HCT116 (cell line): Measurements from ENCODE around the gene ROGDI. TPM values are rescaled to one million over a fixed set of nuclear protein-coding genes. Genes with fewer than 3 reads are reported as not detected.

Experiments
- ATAC-seq: fragments of 200-7000 bp; cut with Tn5 transposase; 2 replicates; pipeline ENCODE4 v1.9.1; 2020; ENCODE audit warnings: mild to moderate bottlenecking, moderate library complexity
- BruUV-seq: library from RNA; stranded (reverse); fragments of 400-500 nt; replicated peaks from 2 replicates; lab custom pipeline; 2021; lab: Mats Ljungman, UMichigan
- CTCF ChIA-PET: fragments of 300-600 bp; sonication (Branson Sonifier 250); formaldehyde crosslinking; loops from one replicate; lab custom pipeline; 2021; ENCODE audit warnings: antibody characterized with exemption; lab: Charles Lee
- POLR2A ChIA-PET: fragments of 300-600, 350-600 bp; sonication (Branson Sonifier 250); formaldehyde crosslinking; loops from one replicate; lab custom pipeline; 2021; ENCODE audit warnings: antibody characterized with exemption; lab: Charles Lee
- RAD21 ChIA-PET, 2 experiments: fragments of 300-600 bp; sonication (Branson Sonifier 250); formaldehyde crosslinking; loops; one replicate each; lab custom pipeline; 2023; ENCODE audit warnings: low total read pairs in 2 of 2; ENCODE audit not compliant: uncharacterized antibody in 2 of 2, unreplicated experiment in 2 of 2, low non-redundant PET in 1 of 2; lab: Charles Lee
- DNase-seq: peaks from one replicate; pipeline ENCODE4 v3.0.0-alpha.2; 2010; ENCODE audit warnings: low read depth, low spot score
- H2AFZ ChIP-seq: fragments of 200-600 bp; shearing (Covaris generic), sonication (generic); 2 replicates; pipeline ENCODE4 v1.6.1; 2017; ENCODE audit warnings: low read depth, mixed run types, mixed read lengths, antibody characterized with exemption, low read length; ENCODE audit not compliant: poor library complexity, severe bottlenecking
- H3K27ac ChIP-seq: 2 replicates; pipeline ENCODE4 v1.5.1; 2012; ENCODE audit warnings: low read depth, low read length
- H3K27me3 ChIP-seq: fragments of 200-600 bp; sonication (generic); 2 replicates; pipeline ENCODE4 v1.6.1; 2016; ENCODE audit warnings: mixed run types, low read length, mixed read lengths; ENCODE audit not compliant: insufficient read depth
- H3K36me3 ChIP-seq, 2 experiments: fragments of 200-500 bp in 1 of 2; fragments of 200-600 bp in 1 of 2; sonication (Bioruptor generic) in 1 of 2; sonication (generic) in 1 of 2; 2 replicates each; pipeline versions ENCODE4 v1.5.1 to v1.6.1; 2014 to 2016; ENCODE audit warnings: low read length in 2 of 2, inconsistent platforms in 1 of 2, mixed read lengths in 1 of 2, mixed run types in 1 of 2; ENCODE audit not compliant: insufficient read depth in 2 of 2, control insufficient read depth in 1 of 2
- H3K4me1 ChIP-seq, 2 experiments: fragments of 200-600 bp in 1 of 2; sonication (generic) in 1 of 2; 2 replicates each; pipeline versions ENCODE4 v1.5.1 to v1.6.1; 2012 to 2017; ENCODE audit warnings: low read length in 2 of 2, inconsistent platforms in 1 of 2, mild to moderate bottlenecking in 1 of 2, mixed read lengths in 1 of 2, mixed run types in 1 of 2, moderate library complexity in 1 of 2; ENCODE audit not compliant: insufficient read depth in 2 of 2, control insufficient read depth in 1 of 2
- H3K4me2 ChIP-seq: fragments of 200-600 bp; sonication (generic); 2 replicates; pipeline ENCODE4 v1.6.1; 2017; ENCODE audit warnings: mixed run types, low read length, mixed read lengths
- H3K4me3 ChIP-seq, 2 experiments: fragments of 200-600 bp in 1 of 2; sonication (generic) in 1 of 2; replicated peaks in 1 of 2; 2 replicates each; pipeline ENCODE4 v1.5.1; 2011 to 2016; ENCODE audit warnings: low read length in 2 of 2, control low read depth in 1 of 2, low read depth in 1 of 2, mild to moderate bottlenecking in 1 of 2, mixed read lengths in 1 of 2, mixed run types in 1 of 2
- H3K79me2 ChIP-seq: fragments of 200-600 bp; sonication (generic); 2 replicates; pipeline ENCODE4 v1.6.1; 2017; ENCODE audit warnings: mild to moderate bottlenecking, mixed run types, low read length, moderate library complexity, mixed read lengths; ENCODE audit not compliant: insufficient read depth
- H3K9ac ChIP-seq: fragments of 200-600 bp; sonication (generic); 2 replicates; pipeline ENCODE4 v1.6.1; 2016; ENCODE audit warnings: low read length, mixed read lengths
- H3K9me2 ChIP-seq: fragments of 200-600 bp; sonication (generic), shearing (Covaris generic); 2 replicates; pipeline ENCODE4 v1.6.1; 2017; ENCODE audit warnings: mixed run types, mild to moderate bottlenecking, moderate library complexity; ENCODE audit not compliant: insufficient read depth
- H3K9me3 ChIP-seq, 2 experiments: fragments of 200-500 bp in 1 of 2; fragments of 200-600 bp in 1 of 2; sonication (Bioruptor generic) in 1 of 2; sonication (generic) in 1 of 2; 2 replicates each; pipeline ENCODE4 v1.6.1; 2014 to 2017; ENCODE audit warnings: low read length in 2 of 2, mixed read lengths in 2 of 2, inconsistent platforms in 1 of 2, low read depth in 1 of 2, mild to moderate bottlenecking in 1 of 2, mixed run types in 1 of 2, moderate library complexity in 1 of 2; ENCODE audit not compliant: control insufficient read depth in 1 of 2, insufficient read depth in 1 of 2
- H4K20me1 ChIP-seq: fragments of 200-600 bp; sonication (generic), shearing (Covaris generic); 2 replicates; pipeline ENCODE4 v1.6.1; 2017; ENCODE audit warnings: mixed run types, mild to moderate bottlenecking, moderate library complexity; ENCODE audit not compliant: insufficient read depth
- ATF3 ChIP-seq: IDR thresholded peaks from 2 replicates; pipeline ENCODE4 v1.6.1; 2012
- CBX3 ChIP-seq: IDR thresholded peaks from 2 replicates; pipeline ENCODE4 v1.6.1; 2012; ENCODE audit warnings: low read depth
- CEBPB ChIP-seq: IDR thresholded peaks from 2 replicates; pipeline ENCODE4 v1.6.1; 2012; ENCODE audit warnings: low read depth
- CTCF ChIP-seq, 3 experiments: fragments of 200-600 bp in 1 of 3; sonication (generic) in 1 of 3; IDR thresholded peaks in 2 of 3; conservative IDR thresholded peaks in 1 of 3; 2 replicates each; pipeline ENCODE4 v1.5.1; 2012 to 2017; ENCODE audit warnings: low read depth in 2 of 3, low read length in 2 of 3, antibody characterized with exemption in 1 of 3, borderline replicate concordance in 1 of 3, control low read depth in 1 of 3, mild to moderate bottlenecking in 1 of 3, mixed read lengths in 1 of 3, mixed run types in 1 of 3, moderate library complexity in 1 of 3; ENCODE audit not compliant: insufficient read depth in 1 of 3
- EGR1 ChIP-seq: IDR thresholded peaks from 2 replicates; pipeline ENCODE4 v1.6.1; 2012; ENCODE audit warnings: low read depth
- ELF1 ChIP-seq: IDR thresholded peaks from 2 replicates; pipeline ENCODE4 v1.6.1; 2012; ENCODE audit warnings: low read depth, borderline replicate concordance
- EZH2phosphoT487 ChIP-seq: fragments of 200-600 bp; IDR thresholded peaks from 2 replicates; pipeline ENCODE4 v1.6.1; 2018; ENCODE audit warnings: antibody characterized with exemption, borderline replicate concordance
- FOSL1 ChIP-seq: IDR thresholded peaks from 2 replicates; pipeline ENCODE4 v1.6.1; 2012; ENCODE audit warnings: low read depth
- JUND ChIP-seq: IDR thresholded peaks from 2 replicates; pipeline ENCODE4 v1.6.1; 2012
- POLR2AphosphoS5 ChIP-seq: IDR thresholded peaks from 2 replicates; pipeline ENCODE4 v1.6.1; 2011; ENCODE audit warnings: mild to moderate bottlenecking, low read depth, low read length, moderate library complexity
- RAD21 ChIP-seq: IDR thresholded peaks from 2 replicates; pipeline ENCODE4 v1.6.1; 2012; ENCODE audit warnings: low read depth, mild to moderate bottlenecking
- SIN3A ChIP-seq: IDR thresholded peaks from 2 replicates; pipeline ENCODE4 v1.6.1; 2012; ENCODE audit warnings: low read depth
- SRF ChIP-seq: IDR thresholded peaks from 2 replicates; pipeline ENCODE4 v1.6.1; 2012; ENCODE audit warnings: low read depth
- TCF7L2 ChIP-seq: IDR thresholded peaks from 2 replicates; pipeline ENCODE4 v1.7.0; 2011; ENCODE audit warnings: borderline replicate concordance, inconsistent platforms; ENCODE audit not compliant: insufficient read depth, insufficient read length; ENCODE audit errors: extremely low read depth
- YY1 ChIP-seq: IDR thresholded peaks from 2 replicates; pipeline ENCODE4 v1.6.1; 2011; ENCODE audit warnings: low read length, low read depth, moderate library complexity, mild to moderate bottlenecking; ENCODE audit not compliant: insufficient replicate concordance; ENCODE audit errors: extremely low read depth
- ZNF274 ChIP-seq: fragments of 200-500 bp; sonication (Bioruptor generic); IDR thresholded peaks from 2 replicates; pipeline ENCODE4 v1.6.1; 2014; ENCODE audit warnings: mild to moderate bottlenecking, low read depth, low read length, inconsistent platforms
- intact Hi-C: fragments of 100-400 bp; cut with micrococcal nuclease; formaldehyde crosslinking; loops from 2 replicates; pipeline ENCODE4 v1.10.0; 2022
- total RNA-seq: library from RNA; stranded (reverse); gene quantifications from one replicate; pipeline ENCODE4 v1.2.1, GENCODE V29; 2021; ENCODE audit not compliant: unreplicated experiment

Gene ROGDI
- total RNA-seq, 1 experiment from 2014 or later = 20.1 TPM

GRCh38 chr16:4765511-4766474, 36.6 kb downstream of the ROGDI start (continued):
- TF ChIP-seq YY1 = no peak
- TF ChIP-seq SIN3A = no peak
- no peak for TF ChIP-seq ZNF274
- no peak for TF ChIP-seq SRF
- TF ChIP-seq JUND = no peak
- no peak for TF ChIP-seq EZH2phosphoT487
- no peak for TF ChIP-seq EGR1
- no peak for TF ChIP-seq FOSL1
- no peak for TF ChIP-seq POLR2AphosphoS5

GRCh38 chr16:4763791-4764190, 38.6 kb downstream of the ROGDI start:
- Histone ChIP-seq H3K9ac (no peak overlapping the region), H3K4me2 (no peak overlapping the region)

More at GRCh38 chr16:4763791-4764190, 38.6 kb downstream of the ROGDI start:
- H4K20me1 ChIP-seq = no peaks in the 10 kb centered on the region
- no peaks in the 10 kb centered on the region for H3K9me3 ChIP-seq
- no peak for TF ChIP-seq JUND
- TF ChIP-seq RAD21 = no peak
- TF ChIP-seq ELF1 = no peak
- no peak for TF ChIP-seq CEBPB
- TF ChIP-seq EGR1 = no peak
- TF ChIP-seq POLR2AphosphoS5 = no peak
- TF ChIP-seq ATF3 = no peak
- TF ChIP-seq YY1 = no peak
- no peak for TF ChIP-seq SIN3A
- TF ChIP-seq TCF7L2 = no peak
- no peak for TF ChIP-seq CBX3
- TF ChIP-seq FOSL1 = no peak
- no peak for TF ChIP-seq CTCF (IDR thresholded peaks at IDR 0.05 in 2 of 3, conservative IDR thresholded peaks at IDR 0.05 in 1 of 3; ENCODE audit: borderline replicate concordance in 1 of 3, insufficient read depth in 1 of 3, low read depth in 2 of 3, low read length in 2 of 3)
- TF ChIP-seq, all 23 proteins: peak for 0
- Histone ChIP-seq H3K9me2 (no peaks in the 10 kb centered on the region), H3K27ac (no peak overlapping the region), H3K4me1 (peaks cover 12 to 19% of the 10 kb centered on the region in 2 experiments), H2AFZ (no peak overlapping the region), H3K4me3 (no peak overlapping the region), H3K27me3 (no peaks in the 10 kb centered on the region), H3K79me2 (peaks cover 21% of the 10 kb centered on the region; the same call in 1 of the 2 replicates), H3K36me3 (peaks cover 15 to 31% of the 10 kb centered on the region in 2 experiments; a peak in 3 of 4 replicates)
- ChIA-PET CTCF (no interaction called here), RAD21 (no interaction called here), POLR2A (no interaction called here)
- intact Hi-C loops = no loop called here
- ATAC-seq (no peak), DNase-seq (no peak)
- no TSS peak for BruUV-seq
